T47D (cell line): Measurements from ENCODE around the gene CAPN2.
"Not testable (repeated sequence)": the region's sequence is repeated elsewhere in the genome, so short reads cannot be mapped to it uniquely, and the experiment has no call there.

Experiments
- DNase-seq, 2 experiments: peaks; one replicate each; pipeline versions ENCODE4 v3.0.0 to v3.0.0-alpha.2; 2011 to 2012; ENCODE audit warnings: low read depth in 1 of 2, low spot score in 1 of 2
- JUND ChIP-seq: IDR thresholded peaks from 2 replicates; pipeline ENCODE4 v1.6.1; 2012; ENCODE audit warnings: low read depth
- in situ Hi-C: cut with HindIII; loops from 2 replicates; pipeline ENCODE4 v1.10.0; 2016; ENCODE audit warnings: low sequenced_read_pairs, low pct_unique_long_range_greater_than_20kb

The CAPN2 gene

GRCh38 chr1:223739366-223740037 lies 27.2 kb downstream of the CAPN2 start:
- TF ChIP-seq JUND = no peak
- DNase-seq = no peak

GRCh38 chr1:223740038-223740736 lies 27.8 kb downstream of the CAPN2 start:
- in situ Hi-C loops, DNase-seq: not testable (repeated sequence)

More at GRCh38 chr1:223739366-223740037, 27.2 kb downstream of the CAPN2 start:
- in situ Hi-C loops = no loop called here

- no peak for TF ChIP-seq JUND
- DNase-seq = no peak
- in situ Hi-C loops = no loop called here
Measured at GRCh38 chr1:223741861-223742260, 29.5 kb downstream of the CAPN2 start.

GRCh38 chr1:223742856-223743517 lies 30.6 kb downstream of the CAPN2 start:
- in situ Hi-C loops = no loop called here
- DNase-seq = no peak
- TF ChIP-seq JUND = no peak

- no peak for DNase-seq
- in situ Hi-C loops = no loop called here
- TF ChIP-seq JUND = no peak
Measured at GRCh38 chr1:223745731-223746130, 33.4 kb downstream of the CAPN2 start.

- in situ Hi-C loops = no loop called here
- TF ChIP-seq JUND = no peak
- no peak for DNase-seq
Measured at GRCh38 chr1:223747838-223748335, 35.5 kb downstream of the CAPN2 start.

GRCh38 chr1:223748405-223748772 lies 36.0 kb downstream of the CAPN2 start:
- in situ Hi-C loops = no loop called here
- no peak for DNase-seq
- TF ChIP-seq JUND = no peak

- in situ Hi-C loops = no loop called here
- TF ChIP-seq JUND = no peak
- DNase-seq = peak; percentile 71 to 80
Measured at GRCh38 chr1:223748773-223749733, 36.7 kb downstream of the CAPN2 start.

- DNase-seq = no peak
- in situ Hi-C loops = no loop called here
- TF ChIP-seq JUND = no peak
Measured at GRCh38 chr1:223750730-223751570, 38.6 kb downstream of the CAPN2 start.

- no peak for TF ChIP-seq JUND
- in situ Hi-C loops = no loop called here
- DNase-seq = no peak
Measured at GRCh38 chr1:223751696-223752095, 39.4 kb downstream of the CAPN2 start.

- in situ Hi-C loops = no loop called here
- TF ChIP-seq JUND = no peak
- no peak for DNase-seq
Measured at GRCh38 chr1:223752721-223753515, 40.6 kb downstream of the CAPN2 start.
